WI38 (cell line): ENCODE data around the gene ANKRD17.

Source experiments
- H3K4me3 ChIP-seq: 2 replicates; pipeline ENCODE4 v1.5.1; 2011; ENCODE audit warnings: low read depth, mild to moderate bottlenecking, control low read depth, low read length
- TF ChIP-seq, protein P1 (sequence below): IDR thresholded peaks from 2 replicates; pipeline ENCODE4 v1.5.1; 2012; ENCODE audit warnings: low read depth, mild to moderate bottlenecking, control low read depth, low read length

ANKRD17 gene

DNA sequence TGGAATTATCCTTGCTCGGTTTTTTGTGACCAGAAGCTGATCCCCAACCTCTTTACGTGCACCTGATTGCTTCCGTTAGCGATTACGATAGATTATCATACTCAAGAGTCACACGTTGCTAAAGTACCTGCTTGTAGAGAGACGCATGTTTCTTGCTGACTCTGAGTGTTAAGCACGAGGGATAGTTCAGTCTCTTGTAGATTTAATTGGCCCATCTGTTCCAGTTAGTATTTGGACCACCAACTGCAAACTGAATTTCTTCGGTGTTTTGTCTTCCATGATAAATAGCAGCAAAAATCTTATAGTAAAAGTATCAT, 188.6 kb downstream of the ANKRD17 start:
- TF ChIP-seq, protein P1, sequence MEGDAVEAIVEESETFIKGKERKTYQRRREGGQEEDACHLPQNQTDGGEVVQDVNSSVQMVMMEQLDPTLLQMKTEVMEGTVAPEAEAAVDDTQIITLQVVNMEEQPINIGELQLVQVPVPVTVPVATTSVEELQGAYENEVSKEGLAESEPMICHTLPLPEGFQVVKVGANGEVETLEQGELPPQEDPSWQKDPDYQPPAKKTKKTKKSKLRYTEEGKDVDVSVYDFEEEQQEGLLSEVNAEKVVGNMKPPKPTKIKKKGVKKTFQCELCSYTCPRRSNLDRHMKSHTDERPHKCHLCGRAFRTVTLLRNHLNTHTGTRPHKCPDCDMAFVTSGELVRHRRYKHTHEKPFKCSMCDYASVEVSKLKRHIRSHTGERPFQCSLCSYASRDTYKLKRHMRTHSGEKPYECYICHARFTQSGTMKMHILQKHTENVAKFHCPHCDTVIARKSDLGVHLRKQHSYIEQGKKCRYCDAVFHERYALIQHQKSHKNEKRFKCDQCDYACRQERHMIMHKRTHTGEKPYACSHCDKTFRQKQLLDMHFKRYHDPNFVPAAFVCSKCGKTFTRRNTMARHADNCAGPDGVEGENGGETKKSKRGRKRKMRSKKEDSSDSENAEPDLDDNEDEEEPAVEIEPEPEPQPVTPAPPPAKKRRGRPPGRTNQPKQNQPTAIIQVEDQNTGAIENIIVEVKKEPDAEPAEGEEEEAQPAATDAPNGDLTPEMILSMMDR: no peak
- H3K4me3 ChIP-seq: peak overlapping the region; percentile 84

DNA sequence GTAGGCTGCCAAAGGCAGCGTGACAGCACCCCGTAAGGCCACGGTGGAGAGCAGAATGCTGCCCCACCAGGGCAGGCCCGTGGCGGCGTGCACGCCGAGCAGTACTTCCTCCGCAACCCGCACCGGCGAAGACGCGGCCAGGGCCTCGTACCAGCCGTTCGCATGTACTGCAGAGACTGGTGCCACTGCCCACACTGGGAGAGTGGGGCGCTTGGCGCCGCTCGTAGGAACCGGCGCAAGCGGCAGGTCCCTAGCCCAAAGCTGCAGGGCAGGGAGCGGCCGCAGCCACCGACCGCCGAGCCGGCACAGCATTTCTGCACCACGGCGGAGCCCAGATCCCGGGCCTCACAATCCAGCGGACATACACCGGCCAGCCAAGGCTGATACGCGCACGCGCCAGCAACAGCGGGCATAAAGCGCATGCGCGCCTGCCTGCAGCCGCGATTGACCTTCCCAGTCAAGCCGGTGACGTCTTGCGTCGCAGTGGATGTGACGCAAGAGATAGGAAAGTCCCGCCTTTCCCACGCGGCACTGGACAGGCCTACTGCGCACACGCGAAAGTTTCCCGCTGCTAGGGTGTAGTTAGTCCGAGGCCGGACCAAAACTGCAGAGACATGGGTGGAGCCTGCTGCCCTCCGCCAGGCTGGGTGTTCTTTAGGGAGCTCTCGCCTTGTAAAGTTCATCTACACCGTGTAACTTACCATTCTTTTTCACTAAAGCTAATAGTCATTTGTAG, 189.1 kb downstream of the ANKRD17 start, which contains the start of gene COX18:
COX18 (minus strand) TSS at position 379 of the 736 bp plus-strand sequence; CDS start at position 312, 67 bp downstream.
- peak within 1 kb of the TSS; percentile 84 for H3K4me3 ChIP-seq
- TF ChIP-seq, protein P1: no peak

DNA sequence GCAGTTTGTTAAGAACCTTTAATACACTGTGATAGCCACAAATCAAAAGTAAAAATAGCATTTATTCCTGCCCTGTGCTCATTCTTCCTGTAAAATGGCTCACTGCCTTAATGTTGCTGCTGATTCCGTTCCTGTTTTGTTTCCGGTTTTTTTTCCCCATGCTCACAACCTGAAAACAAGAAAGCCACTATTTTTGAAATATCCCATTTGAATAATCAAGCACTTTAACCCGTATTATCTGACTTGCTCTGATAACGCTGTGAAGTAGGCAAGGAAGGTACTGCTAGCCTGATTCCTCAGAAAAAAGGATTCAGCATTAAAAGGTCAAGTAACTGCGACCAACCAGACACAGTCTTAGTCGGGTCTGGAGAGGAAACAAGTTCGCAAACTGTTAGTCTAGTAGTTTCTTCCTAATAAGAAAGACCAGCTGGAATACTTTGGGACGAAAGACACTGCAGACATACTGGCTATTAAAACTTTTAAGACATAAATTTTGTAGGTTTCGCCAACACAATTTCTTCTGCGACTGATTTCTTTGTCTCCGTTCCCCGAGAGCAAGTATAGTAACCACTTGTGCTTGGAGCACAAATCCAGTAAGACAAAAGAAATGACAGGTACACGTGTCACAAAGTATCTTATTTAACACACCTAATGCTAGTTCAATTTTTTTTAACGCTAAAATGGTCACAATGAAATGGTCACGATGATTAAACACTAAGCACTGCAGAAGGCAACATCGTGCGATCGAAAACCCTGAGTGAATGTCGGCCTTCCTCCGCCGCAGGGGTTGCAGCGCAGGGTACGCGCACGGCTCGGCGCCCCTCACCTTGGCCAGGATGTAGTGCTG, 189.9 kb downstream of the ANKRD17 start:
- TF ChIP-seq, protein P1: no peak
- H3K4me3 ChIP-seq: peak overlapping the region; percentile 84

DNA sequence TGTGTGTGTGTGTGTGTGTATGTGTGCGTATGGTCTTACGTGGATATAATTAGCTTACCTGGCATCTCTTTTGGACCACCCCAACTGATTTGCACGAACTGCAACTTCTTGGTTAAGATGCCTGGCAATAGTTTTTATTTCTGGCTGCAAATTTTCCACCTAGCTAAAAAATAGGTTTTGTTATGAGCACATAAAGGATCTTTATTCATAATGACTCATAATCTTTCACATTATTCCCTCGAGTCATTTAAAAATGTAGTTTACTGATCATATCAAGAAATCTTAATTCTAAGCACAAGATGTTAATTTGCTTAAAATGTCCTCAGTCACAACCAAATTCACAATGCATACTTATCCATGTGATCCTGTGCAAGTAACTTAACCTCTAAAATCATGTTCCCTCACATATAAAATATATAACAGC, 190.6 kb downstream of the ANKRD17 start:
- H3K4me3 ChIP-seq: peak overlapping the region; percentile 84
- TF ChIP-seq, protein P1: no peak

DNA sequence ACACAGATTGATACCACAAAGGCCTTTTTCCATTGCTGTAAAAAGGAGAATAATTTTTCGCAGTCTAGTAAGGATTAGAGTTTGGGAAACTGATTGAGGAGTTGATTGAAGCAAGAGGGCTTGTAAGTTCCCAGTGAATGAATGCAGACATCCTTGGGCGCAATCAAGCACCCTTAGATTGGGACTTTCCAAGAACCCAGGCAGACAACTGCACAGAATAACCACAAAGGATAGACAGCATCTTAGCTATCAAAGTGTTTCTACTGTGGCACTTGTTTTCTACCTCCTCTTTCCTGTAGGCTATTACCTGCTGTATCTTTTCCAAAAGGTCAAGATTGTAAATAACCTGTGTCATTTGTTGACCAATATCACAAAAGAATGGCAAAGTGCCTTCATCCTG, 191.7 kb downstream of the ANKRD17 start:
- TF ChIP-seq, protein P1: no peak
- H3K4me3 ChIP-seq: no peak overlapping the region

DNA sequence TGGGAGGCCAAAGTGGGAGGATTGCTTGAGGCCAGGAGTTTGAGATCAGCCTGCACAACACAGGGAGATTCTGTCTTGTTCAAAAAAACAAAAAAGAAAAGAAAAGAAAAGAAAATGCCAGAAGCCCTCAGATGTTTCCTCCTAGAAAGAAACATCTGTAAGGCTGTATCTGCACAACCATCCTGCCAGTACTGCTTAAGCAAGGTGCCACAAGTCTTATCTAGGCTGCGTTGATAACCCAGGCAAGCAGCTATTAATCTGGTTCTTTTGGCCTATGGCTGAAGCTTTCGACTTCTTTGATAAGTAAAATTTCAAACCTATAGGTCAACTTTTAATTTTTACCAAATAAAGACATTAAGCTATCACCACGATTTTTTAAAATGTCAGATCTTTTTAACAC, 192.2 kb downstream of the ANKRD17 start:
- TF ChIP-seq, protein P1: no peak

DNA sequence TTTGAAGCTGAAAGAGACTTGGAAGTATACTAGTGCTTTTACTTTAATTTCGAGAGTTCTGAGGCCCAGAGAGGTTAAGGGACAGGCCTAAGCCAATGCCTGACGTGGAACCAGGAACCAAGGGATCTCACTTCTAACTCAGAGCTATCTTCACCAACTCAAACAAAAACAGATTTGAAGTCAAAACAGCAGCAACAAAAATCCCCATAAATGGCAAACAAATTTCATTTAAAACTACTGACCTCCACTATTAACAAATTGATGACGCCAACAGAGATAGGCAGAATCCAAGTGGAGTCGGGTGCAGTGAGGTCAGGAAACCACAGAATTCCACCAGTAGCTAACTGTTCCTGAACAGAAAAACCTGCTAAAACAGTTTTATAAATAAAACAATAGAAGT, 194.1 kb downstream of the ANKRD17 start:
- H3K4me3 ChIP-seq: no peak overlapping the region
- TF ChIP-seq, protein P1: no peak

More for the DNA sequence above, 192.2 kb downstream of the ANKRD17 start:
- no peak overlapping the region for H3K4me3 ChIP-seq
